GM21515 (cell line): ENCODE results near the gene LDHB.
A peak's percentile ranks its signal among the peaks of the same experiment; 100 is the strongest.
"Not testable (repeated sequence)": the region's sequence is repeated elsewhere in the genome, so short reads cannot be mapped to it uniquely, and the experiment has no call there.

Source experiments
- ATAC-seq: cut with Tn5 transposase; IDR thresholded peaks from one replicate; pipeline ENCODE4 v1.9.1; 2021; ENCODE audit not compliant: unreplicated experiment

Gene LDHB

GRCh38 chr12:21662122-21662792 lies 4.6 kb upstream of the LDHB start:
- no peak for ATAC-seq

GRCh38 chr12:21661396-21662093 lies 3.9 kb upstream of the LDHB start:
- not testable (repeated sequence) for ATAC-seq

GRCh38 chr12:21659383-21659782 lies 1.7 kb upstream of the LDHB start:
- no peak for ATAC-seq

GRCh38 chr12:21656905-21657325 lies 727 bp downstream of the LDHB start:
- ATAC-seq: peak; percentile 39

GRCh38 chr12:21655591-21655990 lies 2.1 kb downstream of the LDHB start:
- ATAC-seq: no peak

- no peak for ATAC-seq
These were observed 5.8 kb downstream of the LDHB start for GRCh38 chr12:21651821-21652220.

GRCh38 chr12:21650997-21651396 lies 6.6 kb downstream of the LDHB start:
- ATAC-seq: no peak

GRCh38 chr12:21649034-21649433 lies 8.6 kb downstream of the LDHB start:
- ATAC-seq: no peak

GRCh38 chr12:21648378-21648777 lies 9.3 kb downstream of the LDHB start:
- ATAC-seq: no peak

- no peak for ATAC-seq
These were observed 10.5 kb downstream of the LDHB start for GRCh38 chr12:21647179-21647578.

GRCh38 chr12:21645041-21645500 lies 12.6 kb downstream of the LDHB start:
- ATAC-seq: not testable (repeated sequence)

GRCh38 chr12:21644516-21644915 lies 13.1 kb downstream of the LDHB start:
- ATAC-seq: no peak

- ATAC-seq: no peak
These were observed 13.9 kb downstream of the LDHB start for GRCh38 chr12:21643758-21644157.

- ATAC-seq: peak; percentile 52
These were observed 14.8 kb downstream of the LDHB start for GRCh38 chr12:21642707-21643389.

GRCh38 chr12:21638054-21638891 lies 19.4 kb downstream of the LDHB start:
- no peak for ATAC-seq

- no peak for ATAC-seq
These were observed 23.4 kb downstream of the LDHB start for GRCh38 chr12:21634245-21634644.

GRCh38 chr12:21631367-21631766 lies 26.3 kb downstream of the LDHB start:
- no peak for ATAC-seq

- no peak for ATAC-seq
These were observed 29.7 kb downstream of the LDHB start for GRCh38 chr12:21627924-21628323.

GRCh38 chr12:21618566-21618965 lies 39.1 kb downstream of the LDHB start:
- no peak for ATAC-seq

- ATAC-seq: no peak
These were observed 40.6 kb downstream of the LDHB start for GRCh38 chr12:21617030-21617429.

- ATAC-seq: no peak
These were observed 42.2 kb downstream of the LDHB start for GRCh38 chr12:21615431-21615830.
